ENCODE measurements around the gene MCRIP2. TPM values are rescaled to one million over a fixed set of nuclear protein-coding genes. Genes with fewer than 3 reads are reported as not detected.

The MCRIP2 gene, protein sequence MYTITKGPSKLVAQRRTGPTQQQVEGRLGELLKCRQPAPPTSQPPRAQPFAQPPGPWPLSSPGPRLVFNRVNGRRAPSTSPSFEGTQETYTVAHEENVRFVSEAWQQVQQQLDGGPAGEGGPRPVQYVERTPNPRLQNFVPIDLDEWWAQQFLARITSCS
- 27.0 TPM for total RNA-seq

DNA sequence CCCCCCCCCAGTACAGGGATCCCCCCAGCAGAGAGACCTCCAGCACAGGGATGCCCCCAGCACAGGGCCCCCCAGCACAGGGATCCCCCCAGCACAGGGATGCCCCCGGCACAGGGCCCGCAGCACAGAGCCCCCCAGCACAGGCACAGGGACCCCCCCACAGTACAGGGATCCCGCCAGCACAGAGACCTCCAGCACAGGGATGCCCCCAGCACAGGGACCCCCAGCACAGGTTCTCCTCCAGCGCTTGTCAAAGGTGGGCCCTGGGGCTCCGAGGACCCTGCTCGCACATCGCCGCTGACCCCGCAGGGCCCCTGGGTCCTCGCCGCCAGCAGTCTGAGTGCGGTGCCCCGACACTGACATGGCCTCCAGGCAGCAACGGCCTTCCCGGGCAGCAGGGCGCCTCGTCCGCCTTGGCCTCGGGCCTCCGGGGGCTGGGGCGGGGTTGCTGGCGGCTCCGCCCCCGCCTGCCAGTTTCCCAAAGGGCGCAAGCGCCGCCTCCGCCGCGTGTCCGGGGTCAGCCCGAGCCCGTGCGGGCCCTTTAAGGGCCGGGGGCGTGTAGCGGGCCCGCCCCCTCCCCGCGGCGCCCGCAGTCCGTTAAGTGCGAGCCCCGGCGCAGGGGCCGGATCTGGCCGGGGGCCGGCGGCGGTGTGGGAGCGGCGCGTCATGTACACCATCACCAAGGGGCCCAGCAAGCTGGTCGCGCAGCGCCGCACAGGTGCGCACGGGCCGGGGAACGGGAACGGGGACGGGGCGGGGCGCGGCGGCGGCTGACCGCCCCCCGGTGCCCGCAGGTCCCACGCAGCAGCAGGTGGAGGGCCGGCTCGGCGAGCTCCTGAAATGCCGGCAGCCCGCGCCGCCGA, at the start of gene MCRIP2:
Gene MCRIP2 (plus strand): TSS at position 503 of the 863 bp plus-strand sequence. CDS start 164 bp downstream, at position 667.
- H3K36me3 ChIP-seq, result no peaks in the 10 kb centered on the region
- peak within 1 kb of the TSS; percentile 59 to 83 for H3K4me3 ChIP-seq
- DNase-seq (ENCODE audit: extremely low spot score in 2 of 2), result no peak
- H3K4me1 ChIP-seq, result peaks cover 53% of the 10 kb centered on the region
- intact Hi-C loops (cut with DNase I), result loop anchor here (10.0 kb wide), 1 partner anchor 257 kb away; the partner anchor contains the start of gene PGAP6
- H3K9me3 ChIP-seq, result no peaks in the 10 kb centered on the region
- peak within 1 kb of the TSS; percentile 80 for H3K27ac ChIP-seq
- TF ChIP-seq POLR2A (IDR thresholded peaks at IDR 0.05) (peak in 1 of 2 donors; percentile 23), POLR2AphosphoS5 (IDR thresholded peaks at IDR 0.05; ENCODE audit: insufficient read depth in 1 of 2, low read depth in 1 of 2) (peak in 1 of 2 donors; percentile 52)
- TF ChIP-seq, protein P1, sequence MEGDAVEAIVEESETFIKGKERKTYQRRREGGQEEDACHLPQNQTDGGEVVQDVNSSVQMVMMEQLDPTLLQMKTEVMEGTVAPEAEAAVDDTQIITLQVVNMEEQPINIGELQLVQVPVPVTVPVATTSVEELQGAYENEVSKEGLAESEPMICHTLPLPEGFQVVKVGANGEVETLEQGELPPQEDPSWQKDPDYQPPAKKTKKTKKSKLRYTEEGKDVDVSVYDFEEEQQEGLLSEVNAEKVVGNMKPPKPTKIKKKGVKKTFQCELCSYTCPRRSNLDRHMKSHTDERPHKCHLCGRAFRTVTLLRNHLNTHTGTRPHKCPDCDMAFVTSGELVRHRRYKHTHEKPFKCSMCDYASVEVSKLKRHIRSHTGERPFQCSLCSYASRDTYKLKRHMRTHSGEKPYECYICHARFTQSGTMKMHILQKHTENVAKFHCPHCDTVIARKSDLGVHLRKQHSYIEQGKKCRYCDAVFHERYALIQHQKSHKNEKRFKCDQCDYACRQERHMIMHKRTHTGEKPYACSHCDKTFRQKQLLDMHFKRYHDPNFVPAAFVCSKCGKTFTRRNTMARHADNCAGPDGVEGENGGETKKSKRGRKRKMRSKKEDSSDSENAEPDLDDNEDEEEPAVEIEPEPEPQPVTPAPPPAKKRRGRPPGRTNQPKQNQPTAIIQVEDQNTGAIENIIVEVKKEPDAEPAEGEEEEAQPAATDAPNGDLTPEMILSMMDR (IDR thresholded peaks at IDR 0.05), result no peak
- H3K27me3 ChIP-seq, result no peaks in the 10 kb centered on the region

DNA sequence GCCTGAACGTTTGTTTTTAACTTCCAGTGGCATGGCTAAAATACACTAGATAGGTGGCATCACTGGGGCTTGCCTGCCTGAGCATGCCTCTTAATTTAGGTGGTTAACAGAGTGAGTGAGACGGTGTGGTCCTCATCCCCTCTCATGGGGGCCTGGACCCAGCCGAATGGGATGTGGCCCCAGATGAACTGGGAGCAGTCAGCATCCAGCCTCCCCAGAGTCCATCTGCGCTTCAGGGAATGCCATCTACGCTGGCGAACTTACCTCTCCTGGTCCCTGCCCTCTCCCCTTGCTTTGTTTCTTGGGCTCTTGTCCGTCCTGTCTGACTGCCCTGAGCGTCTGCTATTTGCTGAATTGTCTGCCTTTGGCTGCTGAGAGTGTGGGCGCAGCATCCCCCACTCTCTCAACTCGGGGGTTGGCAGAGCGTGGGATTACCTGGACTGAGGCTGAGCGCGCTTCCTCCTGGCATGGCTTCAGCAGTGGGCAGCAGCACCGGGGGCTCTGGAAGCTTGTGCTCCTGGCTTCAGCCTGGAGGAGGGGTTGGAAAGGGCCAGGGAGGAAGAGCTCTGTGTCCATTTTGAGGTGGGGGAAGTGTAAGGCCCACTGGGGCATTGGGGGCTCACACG, 49.6 kb upstream of the MCRIP2 start:
- TF ChIP-seq POLR2A (IDR thresholded peaks at IDR 0.05) (no peak), POLR2AphosphoS5 (IDR thresholded peaks at IDR 0.05; ENCODE audit: insufficient read depth in 1 of 2, low read depth in 1 of 2) (no peak)
- TF ChIP-seq, protein P1 (IDR thresholded peaks at IDR 0.05), result no peak
- peaks cover 76% of the 10 kb centered on the region for H3K4me1 ChIP-seq
- no peak for DNase-seq (ENCODE audit: extremely low spot score in 2 of 2)
- H3K9me3 ChIP-seq, result no peaks in the 10 kb centered on the region
- peak overlapping the region; percentile 22 for H3K27ac ChIP-seq
- intact Hi-C loops (cut with DNase I), result no loop called here
- H3K27me3 ChIP-seq, result no peaks in the 10 kb centered on the region
- H3K36me3 ChIP-seq, result peaks cover 0 to 8% of the 10 kb centered on the region in 2 donors
- H3K4me3 ChIP-seq, result peak overlapping the region; percentile 1 to 83

DNA sequence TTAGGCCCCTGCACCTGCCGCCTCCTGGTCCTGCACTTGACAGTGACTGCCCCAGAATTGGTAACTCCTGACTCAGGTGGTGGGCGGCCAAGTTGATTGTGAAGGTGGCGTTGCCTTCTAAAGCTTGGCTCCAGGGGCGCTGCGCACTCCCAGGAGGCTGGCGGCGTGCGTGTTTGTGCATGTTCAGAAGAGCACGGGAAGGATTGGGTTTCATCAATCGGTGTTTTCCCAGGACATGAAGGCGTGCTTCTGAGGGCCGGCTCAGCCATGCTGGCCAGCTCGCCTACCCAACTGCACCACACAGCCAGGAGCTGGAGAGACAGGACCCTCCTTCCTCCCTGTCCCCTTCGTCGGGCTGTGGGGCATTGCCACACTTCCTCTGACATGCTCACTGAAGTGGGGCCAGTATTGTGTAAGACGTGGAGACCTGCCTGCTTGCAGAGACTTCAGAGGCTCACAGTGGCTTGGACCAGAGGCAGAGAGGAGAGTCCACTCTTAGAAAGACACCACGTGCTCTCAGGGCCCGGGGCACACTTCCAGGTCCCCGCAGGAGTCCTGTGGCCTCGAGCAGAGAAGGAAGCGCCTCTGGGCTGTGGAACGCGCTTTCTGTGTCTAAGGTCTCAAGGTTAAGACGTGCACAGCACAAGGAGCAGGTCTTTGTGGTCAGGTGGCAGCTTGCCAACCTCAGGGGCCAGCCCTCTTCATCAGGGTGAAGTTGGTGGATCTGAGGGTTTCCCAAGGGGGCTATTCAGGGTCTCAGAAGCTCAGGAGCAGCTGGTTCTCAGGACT, 48.9 kb upstream of the MCRIP2 start:
- Histone ChIP-seq H3K36me3 (peaks cover 0 to 10% of the 10 kb centered on the region in 2 donors), H3K9me3 (no peaks in the 10 kb centered on the region), H3K4me1 (peaks cover 69% of the 10 kb centered on the region), H3K27ac (peak overlapping the region; percentile 22), H3K27me3 (no peaks in the 10 kb centered on the region), H3K4me3 (peak overlapping the region in 1 of 2 donors; percentile 4)
- intact Hi-C loops (cut with DNase I), result no loop called here
- TF ChIP-seq, protein P1 (IDR thresholded peaks at IDR 0.05), result no peak
- TF ChIP-seq POLR2A (IDR thresholded peaks at IDR 0.05), result no peak
- TF ChIP-seq POLR2AphosphoS5 (IDR thresholded peaks at IDR 0.05; ENCODE audit: insufficient read depth in 1 of 2, low read depth in 1 of 2), result peak in 1 of 2 donors; percentile 50
- no peak for DNase-seq (ENCODE audit: extremely low spot score in 2 of 2)

DNA sequence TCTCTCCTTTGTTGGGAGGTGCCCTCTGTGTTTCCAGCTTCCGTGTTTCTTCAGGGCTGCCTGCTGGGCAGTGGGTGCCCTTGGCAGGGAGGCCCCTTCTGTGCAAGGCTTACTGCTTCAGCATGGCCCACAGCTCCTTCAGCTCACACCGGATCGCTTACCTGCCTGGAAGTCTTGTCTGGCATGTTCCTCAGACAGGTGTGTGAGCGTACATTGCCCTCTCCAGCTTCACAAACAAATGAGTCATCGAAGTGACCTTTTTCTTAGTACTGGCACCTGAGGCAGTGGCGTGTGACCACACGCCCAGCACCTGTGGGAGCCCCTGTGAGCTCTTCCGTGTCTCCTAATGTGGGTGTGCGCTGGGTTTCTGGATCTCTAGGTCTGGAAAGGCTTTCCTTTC, 48.2 kb upstream of the MCRIP2 start:
- Histone ChIP-seq H3K9me3 (no peaks in the 10 kb centered on the region), H3K36me3 (peaks cover 0 to 10% of the 10 kb centered on the region in 2 donors), H3K4me3 (peak overlapping the region in 1 of 2 donors; percentile 4), H3K27ac (peak overlapping the region; percentile 22), H3K4me1 (peaks cover 62% of the 10 kb centered on the region), H3K27me3 (no peaks in the 10 kb centered on the region)
- intact Hi-C loops (cut with DNase I), result no loop called here
- TF ChIP-seq, protein P1 (IDR thresholded peaks at IDR 0.05), result no peak
- TF ChIP-seq POLR2AphosphoS5 (IDR thresholded peaks at IDR 0.05; ENCODE audit: insufficient read depth in 1 of 2, low read depth in 1 of 2) (peak in 1 of 2 donors; percentile 45), POLR2A (IDR thresholded peaks at IDR 0.05) (no peak)
- DNase-seq (ENCODE audit: extremely low spot score in 2 of 2), result no peak
